H1 (cell line): ENCODE data around the gene PPP1R18. TPM values are rescaled to one million over a fixed set of nuclear protein-coding genes. Genes with fewer than 3 reads are reported as not detected.
"Not testable (repeated sequence)": the region's sequence is repeated elsewhere in the genome, so short reads cannot be mapped to it uniquely, and the experiment has no call there.

ENCODE experiments used
- CTCF ChIA-PET: fragments of 300-600 bp; sonication (Branson Sonifier 250); formaldehyde crosslinking; loops from one replicate; lab custom pipeline; 2021; ENCODE audit not compliant: partially characterized antibody; lab: Charles Lee
- POLR2A ChIA-PET: fragments of 300-600 bp; sonication (Branson Sonifier 250); formaldehyde crosslinking; loops from one replicate; lab custom pipeline; 2021; ENCODE audit warnings: inconsistent platforms; ENCODE audit not compliant: partially characterized antibody; lab: Charles Lee
- DNase-seq, 2 experiments: peaks; one replicate each; pipeline versions ENCODE4 v3.0.0 to v3.0.0-alpha.2; 2010 to 2022; ENCODE audit warnings: low spot score in 2 of 2, low read depth in 1 of 2, mixed read lengths in 1 of 2
- FAIRE-seq: peaks from 2 replicates; lab custom pipeline; 2011; peaks lifted over from hg19 to GRCh38; lab: Jason Lieb, UNC
- H2AFZ ChIP-seq: 2 replicates; pipeline ENCODE4 v1.8.1; 2012; ENCODE audit warnings: low read length, inconsistent platforms
- H2AK5ac ChIP-seq: 2 replicates; pipeline ENCODE4 v1.6.1; 2013; ENCODE audit warnings: low read depth, low read length
- H2BK120ac ChIP-seq: replicated peaks from 2 replicates; pipeline ENCODE3; 2013; ENCODE audit warnings: low read depth, low read length, inconsistent platforms
- H2BK12ac ChIP-seq: 2 replicates; pipeline ENCODE4 v1.6.1; 2013; ENCODE audit warnings: low read depth, low read length
- H2BK15ac ChIP-seq: 2 replicates; pipeline ENCODE4 v1.6.1; 2013; ENCODE audit warnings: low read length
- H2BK20ac ChIP-seq: 2 replicates; pipeline ENCODE4 v1.6.1; 2013; ENCODE audit warnings: low read length
- H2BK5ac ChIP-seq: 2 replicates; pipeline ENCODE4 v1.6.1; 2013; ENCODE audit warnings: low read depth, low read length
- H3K14ac ChIP-seq: 2 replicates; pipeline ENCODE4 v1.6.1; 2013; ENCODE audit warnings: inconsistent platforms; ENCODE audit not compliant: insufficient read length
- H3K18ac ChIP-seq: 2 replicates; pipeline ENCODE4 v1.6.1; 2013; ENCODE audit warnings: low read length; ENCODE audit errors: extremely low read depth
- H3K23ac ChIP-seq: 2 replicates; pipeline ENCODE4 v1.6.1; 2013; ENCODE audit warnings: inconsistent platforms; ENCODE audit not compliant: insufficient read length
- H3K23me2 ChIP-seq: 2 replicates; pipeline ENCODE4 v1.6.1; 2013; ENCODE audit warnings: low read depth, low read length
- H3K27ac ChIP-seq: 2 replicates; pipeline ENCODE4 v1.6.1; 2011; ENCODE audit warnings: low read depth, low read length, inconsistent platforms
- H3K27me3 ChIP-seq, 4 experiments: replicated peaks in 1 of 4; 1 replicate in 1 of 4; 2 replicates in 3 of 4; pipeline versions ENCODE4 v1.6.1 to v1.8.1; 2011 to 2013; ENCODE audit warnings: low read length in 3 of 4, mild to moderate bottlenecking in 3 of 4, inconsistent platforms in 2 of 4, mixed read lengths in 2 of 4, moderate library complexity in 1 of 4; ENCODE audit not compliant: control insufficient read depth in 3 of 4, insufficient read depth in 3 of 4; ENCODE audit errors: extremely low read depth in 1 of 4
- H3K36me3 ChIP-seq, 4 experiments: 2 replicates each; pipeline versions ENCODE4 v1.6.1 to v1.8.1; 2011 to 2013; ENCODE audit warnings: mild to moderate bottlenecking in 4 of 4, low read length in 3 of 4, moderate library complexity in 2 of 4, control low read depth in 1 of 4, inconsistent platforms in 1 of 4; ENCODE audit not compliant: insufficient read depth in 4 of 4, control insufficient read depth in 2 of 4
- H3K4ac ChIP-seq: replicated peaks from 2 replicates; pipeline ENCODE3; 2013; ENCODE audit warnings: low read length, low read depth, mixed read lengths, inconsistent platforms; ENCODE audit not compliant: insufficient read length
- H3K4me1 ChIP-seq, 4 experiments: replicated peaks in 1 of 4; 1 replicate in 1 of 4; 2 replicates in 3 of 4; pipeline versions ENCODE4 v1.6.1 to v1.8.1; 2011 to 2013; ENCODE audit warnings: low read length in 3 of 4, inconsistent platforms in 2 of 4, mixed read lengths in 1 of 4; ENCODE audit not compliant: insufficient read depth in 4 of 4, control insufficient read depth in 3 of 4
- H3K4me2 ChIP-seq, 2 experiments: 2 replicates each; pipeline versions ENCODE4 v1.6.1 to v1.8.1; 2011 to 2013; ENCODE audit warnings: low read depth in 2 of 2, low read length in 2 of 2, control low read depth in 1 of 2, inconsistent platforms in 1 of 2, mild to moderate bottlenecking in 1 of 2; ENCODE audit not compliant: insufficient read depth in 1 of 2
- H3K4me3 ChIP-seq, 4 experiments: fragments of 200-600, 300-600 bp in 1 of 4; sonication (generic), shearing (Covaris generic), sonication (Bioruptor Twin) in 1 of 4; 2 replicates each; pipeline versions ENCODE4 v1.5.1 to v1.8.1; 2011 to 2016; ENCODE audit warnings: low read length in 4 of 4, low read depth in 3 of 4, control low read depth in 2 of 4, inconsistent platforms in 2 of 4, mild to moderate bottlenecking in 2 of 4, mixed read lengths in 1 of 4, moderate library complexity in 1 of 4; ENCODE audit not compliant: insufficient read depth in 2 of 4; ENCODE audit errors: extremely low read depth in 1 of 4
- H3K56ac ChIP-seq: replicated peaks from 2 replicates; pipeline ENCODE3; 2013; ENCODE audit warnings: low read depth, mild to moderate bottlenecking, mixed read lengths, low read length, inconsistent platforms; ENCODE audit not compliant: insufficient read length
- H3K79me1 ChIP-seq: 2 replicates; pipeline ENCODE4 v1.6.1; 2013; ENCODE audit warnings: low read depth, low read length, control low read depth
- H3K79me2 ChIP-seq, 2 experiments: 2 replicates each; pipeline versions ENCODE4 v1.6.1 to v1.8.1; 2012 to 2013; ENCODE audit warnings: low read length in 2 of 2, mild to moderate bottlenecking in 2 of 2, inconsistent platforms in 1 of 2; ENCODE audit not compliant: insufficient read depth in 2 of 2, control insufficient read depth in 1 of 2
- H3K9ac ChIP-seq, 4 experiments: replicated peaks in 1 of 4; 1 replicate in 1 of 4; 2 replicates in 3 of 4; pipeline versions ENCODE4 v1.6.1 to v1.8.1; 2011 to 2013; ENCODE audit warnings: low read depth in 3 of 4, low read length in 3 of 4, control low read depth in 2 of 4, mild to moderate bottlenecking in 2 of 4, moderate library complexity in 2 of 4, inconsistent platforms in 1 of 4; ENCODE audit errors: extremely low read depth in 1 of 4
- H3K9me3 ChIP-seq, 2 experiments: 2 replicates each; pipeline versions ENCODE4 v1.6.1 to v1.8.1; 2012 to 2013; ENCODE audit warnings: mild to moderate bottlenecking in 2 of 2, moderate library complexity in 2 of 2, control low read depth in 1 of 2, inconsistent platforms in 1 of 2, low read depth in 1 of 2, low read length in 1 of 2, mixed read lengths in 1 of 2; ENCODE audit not compliant: insufficient read depth in 2 of 2
- H4K20me1 ChIP-seq, 2 experiments: replicated peaks in 1 of 2; 2 replicates each; pipeline versions ENCODE3 to v1.8.1; 2011 to 2013; ENCODE audit warnings: inconsistent platforms in 2 of 2, low read length in 2 of 2, mild to moderate bottlenecking in 1 of 2; ENCODE audit not compliant: insufficient read depth in 2 of 2, control insufficient read depth in 1 of 2
- H4K5ac ChIP-seq: 2 replicates; pipeline ENCODE4 v1.6.1; 2013; ENCODE audit warnings: low read length, low read depth, mixed read lengths, inconsistent platforms; ENCODE audit not compliant: insufficient read length
- H4K8ac ChIP-seq: 2 replicates; pipeline ENCODE4 v1.8.0; 2013; ENCODE audit warnings: mild to moderate bottlenecking, moderate library complexity, low read length, inconsistent platforms; ENCODE audit not compliant: insufficient read depth; ENCODE audit errors: extremely low read depth
- H4K91ac ChIP-seq: replicated peaks from 2 replicates; pipeline ENCODE3; 2013; ENCODE audit warnings: low read length, mixed read lengths, inconsistent platforms; ENCODE audit not compliant: insufficient read length
- POLR2A ChIP-seq, 2 experiments: IDR thresholded peaks; 1 replicate in 1 of 2; 2 replicates in 1 of 2; pipeline ENCODE4 v1.6.1; 2011; ENCODE audit warnings: low read depth in 2 of 2, low read length in 2 of 2, mild to moderate bottlenecking in 2 of 2; ENCODE audit errors: control extremely low read depth in 1 of 2
- POLR2AphosphoS5 ChIP-seq: IDR thresholded peaks from 2 replicates; pipeline ENCODE4 v1.6.1; 2011; ENCODE audit warnings: low read depth, low read length
- WGBS, 2 experiments: shearing (Covaris generic) in 1 of 2; methylation state at CpG; one replicate each; pipeline versions ENCODE4 v1.1.6 to v1.1.7; 2013 to 2015; ENCODE audit warnings: low lambda C conversion rate in 2 of 2, mixed read lengths in 2 of 2, inconsistent platforms in 1 of 2, low coverage in 1 of 2, missing lambda C conversion rate in 1 of 2; ENCODE audit not compliant: insufficient replicate concordance in 2 of 2, insufficient coverage in 1 of 2, insufficient read length in 1 of 2; ENCODE audit errors: extremely low coverage in 1 of 2, missing lambda C conversion rate in 1 of 2; 5-methylcytosine and 5-hydroxymethylcytosine counted together
- polyA plus RNA-seq, 7 experiments: library from polyadenylated mRNA; depleted of rRNA in 3 of 7; stranded (reverse) in 5 of 7; unstranded in 2 of 7; fragments of >200 nt in 5 of 7; fragments of 200-250 nt in 2 of 7; gene quantifications; 1 replicate in 5 of 7; 2 replicates in 1 of 7; 4 replicates in 1 of 7; pipeline versions ENCODE4 v1.2.1 to v1.2.3, GENCODE V29; 2011 to 2013; ENCODE audit warnings: missing spikeins in 2 of 7, mixed read lengths in 2 of 7
- total RNA-seq: library from RNA; stranded (reverse); fragmentation: NEBNext Ultra II Directional; extraction: Animal tissue kit (Norgen Biotek cat#: 25700); gene quantifications from 2 replicates; pipeline ENCODE4 v1.2.1, GENCODE V29; 2021

PPP1R18 gene
- total and polyA plus RNA-seq, 2 of the 8 experiments (the other 6 are each of a cell fraction or from before 2014, with no cell fraction given): 25.1 to 29.1 TPM

DNA sequence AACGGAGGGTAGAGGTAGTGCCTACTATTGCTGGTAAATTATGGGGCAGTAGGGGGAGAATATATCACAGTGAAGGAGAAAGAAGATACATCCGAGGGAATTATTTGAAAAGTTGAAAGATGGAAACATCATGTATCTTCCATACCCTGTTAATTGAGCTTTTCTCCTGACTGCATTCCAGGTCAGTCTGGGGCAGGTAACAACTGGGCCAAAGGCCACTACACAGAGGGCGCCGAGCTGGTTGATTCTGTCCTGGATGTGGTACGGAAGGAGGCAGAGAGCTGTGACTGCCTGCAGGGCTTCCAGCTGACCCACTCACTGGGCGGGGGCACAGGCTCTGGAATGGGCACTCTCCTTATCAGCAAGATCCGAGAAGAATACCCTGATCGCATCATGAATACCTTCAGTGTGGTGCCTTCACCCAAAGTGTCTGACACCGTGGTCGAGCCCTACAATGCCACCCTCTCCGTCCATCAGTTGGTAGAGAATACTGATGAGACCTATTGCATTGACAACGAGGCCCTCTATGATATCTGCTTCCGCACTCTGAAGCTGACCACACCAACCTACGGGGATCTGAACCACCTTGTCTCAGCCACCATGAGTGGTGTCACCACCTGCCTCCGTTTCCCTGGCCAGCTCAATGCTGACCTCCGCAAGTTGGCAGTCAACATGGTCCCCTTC, 36.9 kb upstream of the PPP1R18 start:
- not testable (repeated sequence) for FAIRE-seq, H2BK5ac ChIP-seq, H2BK20ac ChIP-seq, H4K91ac ChIP-seq, H2BK15ac ChIP-seq, H2BK120ac ChIP-seq, H2AK5ac ChIP-seq, H3K18ac ChIP-seq, H3K27me3 ChIP-seq, H3K14ac ChIP-seq, H3K23me2 ChIP-seq, H2BK12ac ChIP-seq, H4K8ac ChIP-seq, H2AFZ ChIP-seq, H3K9me3 ChIP-seq, H3K9ac ChIP-seq, H3K79me1 ChIP-seq, H3K23ac ChIP-seq, DNase-seq, H4K5ac ChIP-seq, H3K4ac ChIP-seq, H3K56ac ChIP-seq, H3K4me1 ChIP-seq, H3K27ac ChIP-seq
- Histone ChIP-seq H4K20me1 (peaks cover 8 to 22% of the 10 kb centered on the region in 2 experiments), H3K4me3 (peak overlapping the region in 1 of 4 experiments; percentile 100; a peak in 1 of 8 replicates), H3K36me3 (peaks cover 21 to 48% (median 33%) of the 10 kb centered on the region in 4 experiments), H3K4me2 (peak overlapping the region in 1 of 2 experiments; percentile 73; a peak in 3 of 4 replicates), H3K79me2 (peaks cover 6 to 39% of the 10 kb centered on the region in 2 experiments)
- TF ChIP-seq POLR2A (IDR thresholded peaks at IDR 0.05; ENCODE audit: control extremely low read depth in 1 of 2, low read depth in 2 of 2, low read length in 2 of 2): peak; percentile 33 to 47; a peak in 2 of 3 replicates
- peak; percentile 77 for TF ChIP-seq POLR2AphosphoS5
- POLR2A ChIA-PET: interaction anchor here (1.2 to 35.9 kb wide), 17 partner anchors 13 to 159 kb away, joined by 3 to 732 read pairs (median 9); partner anchors contain the start of genes ATAT1, DHX16, FLOT1 and IER3
- CTCF ChIA-PET: interaction anchor here (0.6 to 8.2 kb wide), 26 partner anchors 9 to 241 kb away, joined by 3 to 61 read pairs (median 6); partner anchors contain the start of genes DHX16 and FLOT1
- whole genome bisulfite sequencing, 2 experiments: 91% methylated on average over 16 of the region's 16 CpGs; no CpG with 5 or more reads in 1 of the 2 experiments
